ENCODE data around the gene NPPC. TPM values are rescaled to one million over a fixed set of nuclear protein-coding genes. Genes with fewer than 3 reads are reported as not detected.
A peak's percentile ranks its signal among the peaks of the same experiment; 100 is the strongest.

NPPC gene
- total and polyA plus RNA-seq, 10 of the 15 experiments (the other 5 are each of a cell fraction or from before 2014, with no cell fraction given) = 0.15 TPM; not detected in 9

GRCh38 chr2:231961349-231962166, 35.4 kb upstream of the NPPC start, which contains the start of gene DIS3L2 (continued):
- no peak for TF ChIP-seq IRF5 (IDR thresholded peaks at IDR 0.05; ENCODE audit: borderline replicate concordance)
- no peak for TF ChIP-seq ZNF592 (IDR thresholded peaks at IDR 0.05)
- TF ChIP-seq MEF2A (IDR thresholded peaks at IDR 0.05; ENCODE audit: insufficient read depth, low read depth, low read length) = no peak
- TF ChIP-seq ATF3 (IDR thresholded peaks at IDR 0.05; ENCODE audit: borderline replicate concordance, extremely low read depth, low read depth, low read length) = no peak
- TF ChIP-seq ESRRA (IDR thresholded peaks at IDR 0.05; ENCODE audit: low read length) = peak; percentile 47; the same call in 1 of the 2 replicates
- peak; percentile 85 for TF ChIP-seq LARP7 (IDR thresholded peaks at IDR 0.05)
- TF ChIP-seq POLR2A (IDR thresholded peaks at IDR 0.05; ENCODE audit: low read depth, low read length) = peak; percentile 88
- no peak for TF ChIP-seq NFIC (IDR thresholded peaks at IDR 0.05; ENCODE audit: low read depth, low read length)
- peak; percentile 31 for TF ChIP-seq SP1 (IDR thresholded peaks at IDR 0.05; ENCODE audit: low read depth, low read length)
- TF ChIP-seq CREB1 (IDR thresholded peaks at IDR 0.05; ENCODE audit: low read depth) = peak; percentile 65; the same call in 1 of the 2 replicates
- TF ChIP-seq RELA (IDR thresholded peaks at IDR 0.05; ENCODE audit: borderline replicate concordance, partially characterized antibody) = peak; percentile 38
- TF ChIP-seq NR2C2 (IDR thresholded peaks at IDR 0.05; ENCODE audit: borderline replicate concordance, control insufficient read depth, insufficient read length, low read depth) = peak; percentile 88
- 0 out of 3 replicates have a peak, but pooled peaks have one; percentile 64 for TF ChIP-seq POU2F2 (IDR thresholded peaks at IDR 0.05; ENCODE audit: borderline replicate concordance, low read depth, low read length)
- TF ChIP-seq EGR1 (IDR thresholded peaks at IDR 0.05; ENCODE audit: borderline replicate concordance in 1 of 2, low read depth in 2 of 2, low read length in 2 of 2) = peak in 1 of 2 experiments; percentile 30; a peak in 1 of 3 replicates
- no peak for TF ChIP-seq HDAC2 (IDR thresholded peaks at IDR 0.05)
- TF ChIP-seq SPI1 (IDR thresholded peaks at IDR 0.05; ENCODE audit: borderline replicate concordance, insufficient read depth, low read depth, low read length) = no peak
- TF ChIP-seq NFYA (IDR thresholded peaks at IDR 0.05; ENCODE audit: borderline replicate concordance, low read depth, low read length) = no peak
- TF ChIP-seq BMI1 (IDR thresholded peaks at IDR 0.05; ENCODE audit: borderline replicate concordance) = 0 out of 2 replicates have a peak, but pooled peaks have one; percentile 36
- peak; percentile 37 for TF ChIP-seq MEF2B (IDR thresholded peaks at IDR 0.05; ENCODE audit: partially characterized antibody, poor library complexity, severe bottlenecking)
- peak; percentile 78; the same call in 1 of the 2 replicates for TF ChIP-seq POLR2AphosphoS5 (IDR thresholded peaks at IDR 0.05; ENCODE audit: low read length)
- peak; percentile 97 for TF ChIP-seq ASH2L (IDR thresholded peaks at IDR 0.05; ENCODE audit: borderline replicate concordance, low read depth)
- TF ChIP-seq GABPA (IDR thresholded peaks at IDR 0.05; ENCODE audit: low read depth) = peak; percentile 91
- no peak for TF ChIP-seq YBX1 (IDR thresholded peaks at IDR 0.05)
